Activated CD4-positive, alpha-beta T cell treated with anti-CD3 and anti-CD28 coated beads, Interleukin-2, amount 10 ng/mL, durations not matched to agents 7 days and 5 days (primary cell): ENCODE measurements around the gene FAM20A. TPM values are rescaled to one million over a fixed set of nuclear protein-coding genes. Genes with fewer than 3 reads are reported as not detected.

Source experiments
- CTCF ChIA-PET: fragments of 350-600 bp; sonication (Branson Sonifier 250); formaldehyde crosslinking; loops from one replicate; lab custom pipeline; 2021; ENCODE audit warnings: antibody characterized with exemption; lab: Charles Lee
- POLR2A ChIA-PET: fragments of 350-600 bp; sonication (Branson Sonifier 250); formaldehyde crosslinking; loops from one replicate; lab custom pipeline; 2021; ENCODE audit warnings: antibody characterized with exemption; lab: Charles Lee
- DNase-seq: peaks from one replicate; pipeline ENCODE4 v3.0.0-alpha.2; 2020
- H3K27ac Mint-ChIP-seq: one replicate; pipeline ENCODE4 v1.8.0; 2021; ENCODE audit warnings: mild to moderate bottlenecking, moderate library complexity, mixed read lengths
- H3K27me3 Mint-ChIP-seq: one replicate; pipeline ENCODE4 v1.8.0; 2021; ENCODE audit warnings: mixed read lengths
- H3K36me3 Mint-ChIP-seq: one replicate; pipeline ENCODE4 v1.8.0; 2021; ENCODE audit warnings: low read depth, mixed read lengths
- H3K4me1 Mint-ChIP-seq: one replicate; pipeline ENCODE4 v1.8.0; 2021; ENCODE audit warnings: mixed read lengths
- H3K4me3 Mint-ChIP-seq: one replicate; pipeline ENCODE4 v1.8.0; 2021; ENCODE audit warnings: mild to moderate bottlenecking, moderate library complexity, mixed read lengths
- H3K9me3 Mint-ChIP-seq: one replicate; pipeline ENCODE4 v1.8.0; 2021; ENCODE audit warnings: mixed read lengths
- total RNA-seq, 2 experiments: library from RNA; stranded (reverse); gene quantifications; one replicate each; pipeline ENCODE4 v1.2.3, GENCODE V29; 2021

Gene FAM20A
- not detected for total RNA-seq

DNA sequence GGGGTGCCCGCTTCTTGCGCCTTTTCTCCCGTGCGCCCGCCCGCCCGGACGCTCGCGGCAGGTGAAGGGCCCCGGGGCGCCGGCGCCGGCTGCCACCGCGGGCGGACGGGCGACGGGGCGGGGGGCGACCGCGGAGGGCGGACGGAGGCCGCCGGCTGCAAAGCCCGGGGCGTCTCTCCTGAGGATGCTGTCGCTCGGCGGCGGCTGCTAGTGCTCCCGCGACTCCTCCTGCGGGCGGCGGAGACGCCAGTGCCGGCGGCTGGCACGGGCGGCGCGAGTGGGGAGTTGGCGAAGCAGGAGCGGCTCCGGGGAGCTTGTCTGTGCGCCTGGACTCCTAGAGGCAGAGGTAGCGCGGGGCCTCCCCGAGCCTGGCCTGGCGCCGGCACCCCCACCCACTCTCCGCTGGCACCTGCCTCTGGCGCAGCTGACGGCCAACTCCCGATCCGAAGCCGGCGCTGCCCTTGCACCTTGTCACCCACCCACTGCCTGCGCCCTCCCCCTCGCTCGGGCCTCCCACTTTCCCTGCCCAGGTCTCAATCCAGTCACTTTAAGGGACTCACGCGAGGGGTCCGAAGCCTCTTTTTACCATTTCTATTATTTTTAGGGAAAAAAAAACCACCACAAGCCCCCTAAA lies at the start of gene FAM20A:
FAM20A (minus strand) TSS at position 437 of the 634 bp plus-strand sequence. CDS start 701 bp downstream, outside the sequence.
- CTCF ChIA-PET, result no interaction called here
- Mint-ChIP-seq H3K36me3 (no peaks in the 10 kb centered on the region), H3K4me1 (peaks cover 15% of the 10 kb centered on the region), H3K27ac (no peak within 1 kb of the TSS), H3K4me3 (peak within 1 kb of the TSS; percentile 31), H3K9me3 (no peaks in the 10 kb centered on the region), H3K27me3 (peaks cover 73% of the 10 kb centered on the region)
- no peak for DNase-seq
- POLR2A ChIA-PET, result no interaction called here

DNA sequence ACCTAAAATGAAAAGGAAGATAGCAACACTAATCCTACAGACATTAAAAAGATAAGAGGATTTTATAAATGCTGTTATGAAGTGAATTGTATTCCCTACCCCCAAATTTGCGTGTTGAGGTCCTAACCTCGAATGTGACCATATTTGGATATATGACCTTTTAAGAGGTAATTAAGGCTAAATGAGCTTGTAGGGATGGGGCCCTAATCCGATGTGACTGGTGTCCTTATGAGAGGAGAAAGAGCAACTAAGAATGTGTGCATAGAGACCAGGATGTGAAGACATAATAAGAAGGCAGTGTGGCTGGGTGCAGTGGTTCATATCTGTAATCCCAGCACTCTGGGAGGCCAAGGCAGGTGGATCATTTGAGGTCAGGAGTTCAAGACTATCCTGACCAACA lies 48.2 kb upstream of the FAM20A start:
- ChIA-PET CTCF (no interaction called here), POLR2A (no interaction called here)
- Mint-ChIP-seq H3K4me1 (no peaks in the 10 kb centered on the region), H3K27me3 (peaks cover 6% of the 10 kb centered on the region), H3K9me3 (no peaks in the 10 kb centered on the region), H3K27ac (no peak overlapping the region), H3K36me3 (no peaks in the 10 kb centered on the region), H3K4me3 (no peak overlapping the region)
- no peak for DNase-seq

GRCh38 chr17:68646626-68647526 lies 45.7 kb upstream of the FAM20A start:
- Mint-ChIP-seq H3K27ac (no peak overlapping the region), H3K4me3 (no peak overlapping the region), H3K27me3 (peaks cover 10% of the 10 kb centered on the region), H3K36me3 (no peaks in the 10 kb centered on the region), H3K4me1 (no peaks in the 10 kb centered on the region), H3K9me3 (no peaks in the 10 kb centered on the region)
- DNase-seq, result no peak
- CTCF ChIA-PET, result no interaction called here
- POLR2A ChIA-PET, result no interaction called here

DNA sequence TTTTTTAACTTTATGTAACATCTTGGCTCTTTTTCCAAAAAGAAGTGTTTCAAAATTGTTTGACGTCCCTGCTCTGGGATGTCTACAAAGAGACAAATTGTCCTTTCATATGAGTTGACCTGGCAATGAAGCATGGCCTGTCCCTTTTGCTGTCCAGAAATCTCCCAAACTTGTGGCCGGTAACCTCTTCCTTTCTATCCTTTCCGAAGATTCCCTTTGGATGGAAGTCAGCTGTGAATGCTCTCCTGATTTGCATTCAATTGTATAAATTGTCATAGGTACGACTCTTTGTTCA lies 40.9 kb upstream of the FAM20A start:
- ChIA-PET CTCF (no interaction called here), POLR2A (no interaction called here)
- Mint-ChIP-seq H3K36me3 (no peaks in the 10 kb centered on the region), H3K9me3 (peaks cover 6% of the 10 kb centered on the region), H3K4me1 (no peaks in the 10 kb centered on the region), H3K4me3 (no peak overlapping the region), H3K27me3 (peaks cover 12% of the 10 kb centered on the region), H3K27ac (no peak overlapping the region)
- DNase-seq, result no peak

DNA sequence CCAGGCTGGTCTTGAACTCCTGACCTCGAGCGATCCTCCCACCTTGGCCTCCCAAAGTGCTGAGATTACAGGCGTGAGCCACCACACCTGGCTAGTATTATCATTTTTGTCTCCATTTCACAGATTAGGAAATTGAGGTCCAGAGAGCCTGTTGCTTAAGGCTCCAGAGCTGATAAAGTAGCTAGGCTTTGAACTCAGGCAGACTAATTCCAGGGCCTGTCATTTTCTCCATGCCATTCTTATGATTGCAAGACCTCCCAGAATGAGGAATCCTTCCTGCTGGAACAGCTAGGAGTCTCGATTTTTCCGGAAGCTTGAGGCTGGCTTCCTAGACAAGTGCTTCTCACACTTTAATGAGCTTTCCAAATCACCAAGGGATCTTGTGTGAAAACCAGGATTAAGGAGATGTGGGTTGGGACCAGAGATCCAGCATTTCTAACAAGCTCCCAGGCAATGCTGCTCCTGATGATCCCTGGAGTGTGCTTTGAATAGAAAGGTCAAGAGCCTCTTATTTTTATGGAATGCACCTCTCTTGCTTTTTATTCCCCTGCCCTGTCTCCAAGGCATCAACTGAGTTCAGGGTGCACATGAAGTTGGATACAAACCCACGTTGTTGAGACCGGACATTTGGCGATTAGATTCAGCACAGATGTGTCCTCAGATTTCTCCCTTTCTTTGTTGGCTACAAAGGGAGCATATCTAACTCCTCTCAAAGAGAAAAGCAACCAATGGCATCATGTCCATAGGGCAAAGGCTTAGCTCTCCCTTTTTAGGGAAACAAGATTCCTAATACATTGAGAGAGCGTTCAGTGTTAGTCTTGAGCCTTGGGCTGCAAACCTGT lies 40.3 kb upstream of the FAM20A start:
- DNase-seq, result no peak
- no peak overlapping the region for H3K27ac Mint-ChIP-seq

GRCh38 chr17:68640242-68640989 lies 39.2 kb upstream of the FAM20A start:
- no peaks in the 10 kb centered on the region for H3K36me3 Mint-ChIP-seq
- H3K27me3 Mint-ChIP-seq, result peaks cover 14% of the 10 kb centered on the region
- H3K9me3 Mint-ChIP-seq, result peaks cover 10% of the 10 kb centered on the region
- no peak overlapping the region for H3K27ac Mint-ChIP-seq
- DNase-seq, result no peak
- no peaks in the 10 kb centered on the region for H3K4me1 Mint-ChIP-seq
- no peak overlapping the region for H3K4me3 Mint-ChIP-seq
- ChIA-PET POLR2A (no interaction called here), CTCF (interaction anchor here (1.1 kb wide), 1 partner anchor 11 kb away, joined by 3 read pairs; no protein-coding TSS in a partner anchor)

More for the DNA sequence above, 40.3 kb upstream of the FAM20A start:
- Mint-ChIP-seq H3K9me3 (peaks cover 10% of the 10 kb centered on the region), H3K36me3 (no peaks in the 10 kb centered on the region), H3K4me1 (no peaks in the 10 kb centered on the region), H3K4me3 (no peak overlapping the region), H3K27me3 (peaks cover 14% of the 10 kb centered on the region)
- ChIA-PET CTCF (interaction anchor here (1.1 kb wide), 1 partner anchor 9 kb away, joined by 3 read pairs; no protein-coding TSS in a partner anchor), POLR2A (no interaction called here)

DNA sequence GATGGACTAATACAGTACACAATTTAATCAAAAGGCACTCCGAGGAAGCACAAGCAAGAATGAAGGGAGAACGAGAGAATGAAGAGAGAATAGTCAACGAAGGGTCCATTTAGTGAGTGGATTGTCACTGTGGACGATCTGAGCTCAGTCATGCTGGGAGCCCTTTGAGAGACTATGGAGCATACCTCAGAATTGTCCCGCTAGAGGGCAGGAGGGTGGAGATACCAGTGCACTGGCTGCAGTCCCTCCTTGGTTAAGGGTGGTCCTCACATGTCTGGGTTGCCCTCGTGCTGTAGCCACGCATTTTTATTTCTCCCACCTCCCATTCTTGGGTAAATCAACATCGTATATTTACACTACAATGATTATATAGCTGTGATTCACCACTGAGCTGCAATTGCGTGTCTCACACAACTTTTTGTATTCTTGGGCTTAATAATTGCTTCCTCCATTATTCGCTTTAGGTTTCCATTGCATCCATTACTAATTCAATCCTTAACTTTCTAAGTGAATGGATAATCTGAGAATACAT lies 33.2 kb upstream of the FAM20A start:
- H3K4me1 Mint-ChIP-seq, result no peaks in the 10 kb centered on the region
- CTCF ChIA-PET, result no interaction called here
- POLR2A ChIA-PET, result no interaction called here

GRCh38 chr17:68628576-68628957 lies 27.4 kb upstream of the FAM20A start:
- H3K27ac Mint-ChIP-seq, result no peak overlapping the region
- no peak for DNase-seq
- ChIA-PET POLR2A (no interaction called here), CTCF (interaction anchor here (1.4 kb wide), 1 partner anchor 91 kb away, joined by 3 read pairs; no protein-coding TSS in a partner anchor)
- H3K9me3 Mint-ChIP-seq, result no peaks in the 10 kb centered on the region
- H3K36me3 Mint-ChIP-seq, result no peaks in the 10 kb centered on the region
- no peak overlapping the region for H3K4me3 Mint-ChIP-seq
- H3K27me3 Mint-ChIP-seq, result no peaks in the 10 kb centered on the region
- H3K4me1 Mint-ChIP-seq, result no peaks in the 10 kb centered on the region

More for the DNA sequence above, 33.2 kb upstream of the FAM20A start:
- H3K9me3 Mint-ChIP-seq, result peaks cover 11% of the 10 kb centered on the region
- H3K27me3 Mint-ChIP-seq, result peaks cover 2% of the 10 kb centered on the region
- H3K36me3 Mint-ChIP-seq, result no peaks in the 10 kb centered on the region
- no peak for DNase-seq
- H3K27ac Mint-ChIP-seq, result no peak overlapping the region
- H3K4me3 Mint-ChIP-seq, result no peak overlapping the region

DNA sequence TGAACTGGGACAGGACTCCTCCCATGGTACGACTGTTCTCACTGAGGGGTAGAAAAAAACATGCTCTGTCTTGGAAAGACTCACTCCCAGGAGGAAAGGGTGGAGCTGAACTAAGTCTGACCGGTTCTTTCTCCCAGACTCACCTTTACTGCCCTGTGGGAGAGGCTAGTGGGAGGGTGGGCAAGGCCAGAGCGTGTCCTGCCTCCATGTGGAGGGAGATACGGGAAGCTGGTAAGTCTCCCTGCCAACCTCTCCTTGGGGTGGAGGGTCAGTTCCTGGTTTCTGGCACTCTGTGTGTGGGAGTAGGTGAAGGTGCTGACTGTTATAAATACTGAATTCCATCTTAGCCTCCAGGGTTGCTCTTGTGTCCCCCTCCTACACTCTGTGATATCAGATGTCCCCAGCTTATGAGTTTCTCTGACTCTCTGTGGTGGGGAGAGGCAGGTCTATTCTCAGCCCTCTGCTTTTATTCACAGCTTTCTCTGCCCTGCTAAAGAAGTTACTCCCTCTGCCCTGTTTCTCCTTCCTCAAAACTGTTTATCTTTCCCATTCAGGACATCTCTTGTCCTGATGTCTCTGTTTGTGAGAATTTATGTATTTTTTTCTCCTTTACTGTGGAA lies 26.9 kb upstream of the FAM20A start:
- Mint-ChIP-seq H3K4me3 (no peak overlapping the region), H3K4me1 (no peaks in the 10 kb centered on the region), H3K36me3 (no peaks in the 10 kb centered on the region), H3K27ac (no peak overlapping the region), H3K27me3 (no peaks in the 10 kb centered on the region), H3K9me3 (no peaks in the 10 kb centered on the region)
- CTCF ChIA-PET, result no interaction called here
- DNase-seq, result no peak
- POLR2A ChIA-PET, result no interaction called here

DNA sequence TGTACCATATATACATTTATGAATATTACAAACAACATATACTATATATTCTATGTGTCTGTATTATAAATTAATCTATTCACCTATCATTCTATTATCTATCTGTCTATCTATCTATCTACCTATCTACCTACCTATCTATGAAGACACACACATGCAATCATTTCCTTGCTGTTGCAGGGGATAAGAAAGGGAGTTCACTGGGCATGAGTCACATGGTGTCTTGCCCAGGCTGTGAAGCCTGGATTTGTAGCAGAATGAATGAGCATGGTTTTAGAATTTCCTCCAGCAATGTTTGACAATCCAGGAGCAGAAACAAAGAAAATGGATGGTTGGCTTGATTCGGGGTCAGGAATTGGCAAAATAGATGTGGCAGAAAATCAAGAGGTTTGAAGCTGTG lies 23.2 kb upstream of the FAM20A start:
- Mint-ChIP-seq H3K4me1 (no peaks in the 10 kb centered on the region), H3K27ac (no peak overlapping the region), H3K27me3 (peaks cover 4% of the 10 kb centered on the region), H3K9me3 (no peaks in the 10 kb centered on the region), H3K36me3 (no peaks in the 10 kb centered on the region), H3K4me3 (no peak overlapping the region)
- POLR2A ChIA-PET, result no interaction called here
- CTCF ChIA-PET, result no interaction called here
- DNase-seq, result no peak

DNA sequence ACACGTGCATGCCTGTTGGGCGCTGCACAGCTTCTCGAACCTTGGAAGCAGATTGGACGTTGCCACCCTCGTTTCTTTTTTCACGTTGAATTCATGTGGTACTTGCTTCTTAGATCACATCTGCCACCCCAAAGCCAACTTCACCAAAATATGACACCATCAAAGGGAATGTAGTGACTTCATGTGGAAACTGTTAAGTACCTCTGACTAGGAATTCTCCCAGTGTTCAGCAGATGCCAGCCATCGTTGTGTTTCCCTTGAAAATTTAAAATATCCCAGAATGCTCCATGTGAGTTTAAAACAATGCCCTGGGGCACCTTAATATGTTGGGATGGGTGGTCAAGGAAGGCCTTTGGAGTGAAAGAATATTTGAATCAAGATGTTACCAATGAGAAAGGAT lies 22.6 kb upstream of the FAM20A start:
- H3K9me3 Mint-ChIP-seq, result no peaks in the 10 kb centered on the region
- CTCF ChIA-PET, result no interaction called here
- H3K36me3 Mint-ChIP-seq, result no peaks in the 10 kb centered on the region
- peaks cover 8% of the 10 kb centered on the region for H3K27me3 Mint-ChIP-seq
- H3K4me3 Mint-ChIP-seq, result no peak overlapping the region
- H3K4me1 Mint-ChIP-seq, result no peaks in the 10 kb centered on the region
- H3K27ac Mint-ChIP-seq, result no peak overlapping the region
- DNase-seq, result no peak
- POLR2A ChIA-PET, result no interaction called here

DNA sequence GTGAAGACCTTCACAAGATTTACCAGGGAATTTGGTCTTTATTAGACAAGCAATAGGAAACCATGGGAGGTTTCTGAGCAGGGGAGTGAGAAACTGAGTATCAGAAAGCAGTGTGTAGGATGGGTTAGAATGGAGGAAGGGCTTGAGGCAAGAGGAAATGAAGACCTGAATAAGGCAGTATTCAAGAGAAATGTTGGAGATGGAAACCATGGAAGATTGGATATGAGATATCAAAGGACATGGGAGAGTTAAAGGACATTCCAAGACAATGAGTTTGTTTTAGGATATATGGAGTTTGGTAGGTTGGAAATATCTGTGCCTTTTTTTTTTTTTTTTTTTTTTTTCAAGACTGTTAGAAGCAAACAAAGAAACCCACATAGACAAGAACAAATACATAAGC lies 21.3 kb upstream of the FAM20A start:
- H3K27ac Mint-ChIP-seq, result no peak overlapping the region
- POLR2A ChIA-PET, result no interaction called here
- no peaks in the 10 kb centered on the region for H3K9me3 Mint-ChIP-seq
- CTCF ChIA-PET, result interaction anchor here (0.7 kb wide), 1 partner anchor 62 kb away, joined by 3 read pairs; no protein-coding TSS in a partner anchor
- peaks cover 18% of the 10 kb centered on the region for H3K27me3 Mint-ChIP-seq
- no peaks in the 10 kb centered on the region for H3K36me3 Mint-ChIP-seq
- H3K4me3 Mint-ChIP-seq, result no peak overlapping the region
- no peak for DNase-seq
- H3K4me1 Mint-ChIP-seq, result no peaks in the 10 kb centered on the region
